ENCODE data around the gene ATP12A.

ATP12A gene

DNA sequence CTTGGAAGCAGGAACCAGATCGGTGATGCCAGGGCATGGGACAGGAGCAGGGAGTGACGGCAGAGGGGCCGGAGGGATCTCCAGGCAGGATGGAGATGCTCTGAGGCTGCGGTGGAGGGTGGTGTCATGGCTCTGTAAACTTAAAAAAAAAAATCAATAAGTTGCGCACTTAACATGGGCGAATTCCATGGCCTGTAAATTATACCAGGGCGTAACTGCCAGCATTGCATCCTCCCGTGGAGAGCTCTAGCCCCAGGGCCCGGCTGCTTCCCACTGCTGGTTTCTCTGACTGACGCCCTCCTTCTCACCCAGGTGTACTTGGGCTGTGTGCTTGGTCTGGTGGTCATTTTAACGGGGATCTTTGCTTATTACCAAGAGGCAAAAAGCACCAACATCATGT, 8.7 kb downstream of the ATP12A start:
- CTCF ChIA-PET, result interaction anchor here (1.3 to 2.5 kb wide), 3 partner anchors 15 to 131 kb away, joined by 3 to 9 read pairs (median 5); no protein-coding TSS in a partner anchor
- DNase-seq (ENCODE audit: extremely low spot score), result no peak
- TF ChIP-seq, protein P1, sequence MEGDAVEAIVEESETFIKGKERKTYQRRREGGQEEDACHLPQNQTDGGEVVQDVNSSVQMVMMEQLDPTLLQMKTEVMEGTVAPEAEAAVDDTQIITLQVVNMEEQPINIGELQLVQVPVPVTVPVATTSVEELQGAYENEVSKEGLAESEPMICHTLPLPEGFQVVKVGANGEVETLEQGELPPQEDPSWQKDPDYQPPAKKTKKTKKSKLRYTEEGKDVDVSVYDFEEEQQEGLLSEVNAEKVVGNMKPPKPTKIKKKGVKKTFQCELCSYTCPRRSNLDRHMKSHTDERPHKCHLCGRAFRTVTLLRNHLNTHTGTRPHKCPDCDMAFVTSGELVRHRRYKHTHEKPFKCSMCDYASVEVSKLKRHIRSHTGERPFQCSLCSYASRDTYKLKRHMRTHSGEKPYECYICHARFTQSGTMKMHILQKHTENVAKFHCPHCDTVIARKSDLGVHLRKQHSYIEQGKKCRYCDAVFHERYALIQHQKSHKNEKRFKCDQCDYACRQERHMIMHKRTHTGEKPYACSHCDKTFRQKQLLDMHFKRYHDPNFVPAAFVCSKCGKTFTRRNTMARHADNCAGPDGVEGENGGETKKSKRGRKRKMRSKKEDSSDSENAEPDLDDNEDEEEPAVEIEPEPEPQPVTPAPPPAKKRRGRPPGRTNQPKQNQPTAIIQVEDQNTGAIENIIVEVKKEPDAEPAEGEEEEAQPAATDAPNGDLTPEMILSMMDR (IDR thresholded peaks at IDR 0.05; ENCODE audit: control extremely low read depth, extremely low read depth, low read depth, missing control alignments), result no peak
- POLR2A ChIA-PET, result no interaction called here

GRCh38 chr13:24691381-24691780, 11.2 kb downstream of the ATP12A start:
- TF ChIP-seq, protein P1 (IDR thresholded peaks at IDR 0.05; ENCODE audit: control extremely low read depth, extremely low read depth, low read depth, missing control alignments), result no peak
- CTCF ChIA-PET, result interaction anchor here (1.0 to 5.1 kb wide), 5 partner anchors 10 to 36 kb away, joined by 4 to 43 read pairs (median 6); partner anchors contain the start of gene ATP12A
- DNase-seq (ENCODE audit: extremely low spot score), result no peak
- POLR2A ChIA-PET, result no interaction called here

- no peak for DNase-seq (ENCODE audit: extremely low spot score)
- POLR2A ChIA-PET, result no interaction called here
- CTCF ChIA-PET, result interaction anchor here (1.0 to 5.1 kb wide), 12 partner anchors 7 to 305 kb away, joined by 3 to 43 read pairs (median 12); partner anchors contain the start of gene ATP12A
- TF ChIP-seq, protein P1 (IDR thresholded peaks at IDR 0.05; ENCODE audit: control extremely low read depth, extremely low read depth, low read depth, missing control alignments), result no peak
These were observed 12.4 kb downstream of the ATP12A start for GRCh38 chr13:24692561-24692960.

DNA sequence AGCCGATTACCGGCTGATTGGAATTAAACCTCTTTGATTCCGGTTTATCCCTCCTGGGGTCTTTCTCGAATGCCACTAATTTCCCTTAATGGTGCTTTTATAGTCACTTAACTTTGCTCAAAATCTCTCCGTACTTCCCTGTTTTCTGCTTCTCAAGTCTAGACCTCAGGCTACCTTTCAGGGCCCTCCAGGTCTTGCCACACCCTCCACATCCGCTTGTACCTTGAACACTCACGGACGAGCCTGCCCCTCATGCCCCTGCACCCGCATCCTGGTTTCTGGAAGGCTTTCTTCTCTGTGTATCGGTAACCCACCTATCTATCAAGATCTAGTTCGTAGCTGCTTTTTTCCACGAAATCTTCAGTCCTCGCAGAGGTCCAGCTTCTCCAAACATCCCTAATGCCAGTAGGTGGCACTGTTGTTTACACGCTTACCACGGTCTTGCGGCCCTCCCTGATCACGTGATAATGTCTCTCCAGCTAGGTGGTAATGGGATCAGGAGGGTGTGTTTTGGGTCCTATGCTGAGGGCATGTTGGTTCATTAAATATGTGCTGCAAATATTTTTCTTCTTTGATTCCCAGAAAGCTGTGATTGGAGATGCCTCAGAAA, 13.8 kb downstream of the ATP12A start:
- DNase-seq (ENCODE audit: extremely low spot score), result peak; percentile 79
- POLR2A ChIA-PET, result no interaction called here
- TF ChIP-seq, protein P1 (IDR thresholded peaks at IDR 0.05; ENCODE audit: control extremely low read depth, extremely low read depth, low read depth, missing control alignments), result peak; percentile 56
- CTCF ChIA-PET, result interaction anchor here (0.6 to 5.1 kb wide), 28 partner anchors 9 to 304 kb away, joined by 3 to 43 read pairs (median 6); partner anchors contain the start of gene ATP12A

DNA sequence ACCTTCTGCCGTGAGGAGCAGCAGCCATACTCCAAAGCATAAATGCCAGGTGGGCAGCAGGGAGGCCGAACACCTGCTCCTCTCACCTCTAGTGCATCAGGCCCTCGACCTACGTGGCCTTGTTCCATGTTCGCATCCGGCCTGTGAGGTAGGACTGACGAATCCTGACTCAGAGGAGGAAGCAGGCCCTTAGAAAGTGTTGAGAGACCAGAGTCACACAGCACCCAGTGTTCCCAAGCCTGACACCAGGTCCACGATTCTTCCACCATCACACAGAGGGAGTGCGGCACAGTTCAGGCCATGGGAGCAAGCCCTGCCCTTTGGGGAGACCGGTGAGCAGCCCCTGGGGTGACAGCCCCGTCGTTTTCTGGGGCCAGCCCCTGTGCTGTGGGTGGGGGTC, 14.7 kb downstream of the ATP12A start:
- CTCF ChIA-PET, result interaction anchor here (0.8 to 5.1 kb wide), 15 partner anchors 8 to 300 kb away, joined by 3 to 43 read pairs (median 6); partner anchors contain the start of gene ATP12A
- TF ChIP-seq, protein P1 (IDR thresholded peaks at IDR 0.05; ENCODE audit: control extremely low read depth, extremely low read depth, low read depth, missing control alignments), result no peak

GRCh38 chr13:24698686-24699085, 18.5 kb downstream of the ATP12A start:
- CTCF ChIA-PET, result interaction anchor here (1.2 to 2.3 kb wide), 3 partner anchors 16 to 29 kb away, joined by 3 to 10 read pairs (median 5); no protein-coding TSS in a partner anchor
- no peak for DNase-seq (ENCODE audit: extremely low spot score)
- POLR2A ChIA-PET, result no interaction called here
- TF ChIP-seq, protein P1 (IDR thresholded peaks at IDR 0.05; ENCODE audit: control extremely low read depth, extremely low read depth, low read depth, missing control alignments), result no peak

More for the DNA sequence above, 14.7 kb downstream of the ATP12A start:
- POLR2A ChIA-PET, result no interaction called here
- no peak for DNase-seq (ENCODE audit: extremely low spot score)
